TTC549 (cell line): Measurements from ENCODE around the gene VPREB3.

ENCODE experiments used
- FAIRE-seq: peaks from 2 replicates; lab custom pipeline; 2012; peaks lifted over from hg19 to GRCh38; lab: Jason Lieb, UNC

VPREB3 gene

GRCh38 chr22:23782703-23783102 is 28.5 kb upstream of the VPREB3 start:
- FAIRE-seq, result no peak

GRCh38 chr22:23782252-23782651 is 28.0 kb upstream of the VPREB3 start:
- FAIRE-seq, result no peak

DNA sequence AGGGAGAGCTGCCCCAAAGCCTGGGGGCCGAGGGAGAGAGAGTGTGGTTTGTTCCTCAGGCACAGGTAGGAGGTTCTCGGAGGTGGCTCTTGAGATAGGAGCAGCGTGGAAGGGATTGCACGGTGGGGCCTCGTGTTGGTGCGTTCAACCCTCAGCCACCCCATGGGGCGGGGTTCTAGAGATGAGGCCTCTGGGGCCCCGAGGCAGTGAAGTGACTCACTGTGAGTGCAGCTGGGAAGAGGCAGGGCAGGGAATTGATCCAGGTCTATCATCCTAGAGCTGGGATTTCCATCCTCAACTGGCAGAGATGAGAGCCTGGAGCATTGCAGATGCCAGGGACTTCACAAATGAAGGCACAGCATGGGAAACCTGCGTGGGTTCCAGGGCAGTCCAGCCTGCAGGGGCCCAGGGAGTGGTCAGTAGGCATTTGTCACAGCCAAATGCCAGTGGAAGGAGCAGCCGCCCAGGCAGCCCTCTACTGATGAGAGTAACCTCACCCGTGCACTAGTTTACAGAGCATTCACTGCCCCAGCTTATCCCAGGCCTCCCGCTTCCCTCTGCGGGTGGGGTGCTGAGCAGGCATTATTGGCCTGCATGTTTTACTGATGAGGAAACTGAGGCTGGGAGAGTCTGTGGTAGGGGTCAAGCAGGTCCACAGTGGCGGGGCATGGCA is 27.4 kb upstream of the VPREB3 start:
- FAIRE-seq, result no peak

GRCh38 chr22:23781065-23781464 is 26.8 kb upstream of the VPREB3 start:
- FAIRE-seq, result no peak

DNA sequence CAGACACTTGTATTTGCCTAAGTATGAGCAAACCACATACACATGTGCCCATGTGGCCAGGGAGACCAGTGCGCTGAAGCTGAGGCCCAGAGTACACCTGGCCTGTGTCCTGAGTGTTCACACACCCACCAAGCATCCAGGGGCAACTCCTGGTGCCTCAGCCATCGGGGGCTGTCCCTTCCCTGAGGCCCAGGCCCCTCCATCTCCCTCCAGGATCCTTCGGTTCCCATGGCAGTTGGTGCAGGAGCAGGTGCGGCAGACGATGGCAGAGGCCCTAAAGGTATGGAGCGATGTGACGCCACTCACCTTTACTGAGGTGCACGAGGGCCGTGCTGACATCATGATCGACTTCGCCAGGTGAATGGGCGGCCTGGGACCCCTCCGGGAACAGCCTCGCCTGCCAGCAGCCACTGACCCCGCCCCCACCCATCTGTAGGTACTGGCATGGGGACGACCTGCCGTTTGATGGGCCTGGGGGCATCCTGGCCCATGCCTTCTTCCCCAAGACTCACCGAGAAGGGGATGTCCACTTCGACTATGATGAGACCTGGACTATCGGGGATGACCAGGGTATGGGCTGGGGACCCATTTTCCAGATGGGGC is 26.0 kb upstream of the VPREB3 start:
- no peak for FAIRE-seq

GRCh38 chr22:23779731-23780130 is 25.5 kb upstream of the VPREB3 start:
- no peak for FAIRE-seq

DNA sequence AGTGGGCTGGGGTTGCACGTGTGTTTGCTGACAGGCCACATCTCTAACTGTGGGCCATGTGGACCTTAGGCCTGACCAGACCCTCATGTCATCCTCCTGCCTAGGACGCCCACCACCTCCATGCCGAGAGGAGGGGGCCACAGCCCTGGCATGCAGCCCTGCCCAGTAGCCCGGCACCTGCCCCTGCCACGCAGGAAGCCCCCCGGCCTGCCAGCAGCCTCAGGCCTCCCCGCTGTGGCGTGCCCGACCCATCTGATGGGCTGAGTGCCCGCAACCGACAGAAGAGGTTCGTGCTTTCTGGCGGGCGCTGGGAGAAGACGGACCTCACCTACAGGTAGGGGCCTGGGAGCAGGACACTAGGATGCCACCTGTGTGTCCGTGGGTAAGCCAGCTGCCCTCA is 24.9 kb upstream of the VPREB3 start:
- FAIRE-seq, result no peak

- FAIRE-seq, result no peak
These were observed 24.3 kb upstream of the VPREB3 start for GRCh38 chr22:23778577-23778900.

- FAIRE-seq, result no peak
These were observed 23.8 kb upstream of the VPREB3 start for GRCh38 chr22:23777776-23778576.

DNA sequence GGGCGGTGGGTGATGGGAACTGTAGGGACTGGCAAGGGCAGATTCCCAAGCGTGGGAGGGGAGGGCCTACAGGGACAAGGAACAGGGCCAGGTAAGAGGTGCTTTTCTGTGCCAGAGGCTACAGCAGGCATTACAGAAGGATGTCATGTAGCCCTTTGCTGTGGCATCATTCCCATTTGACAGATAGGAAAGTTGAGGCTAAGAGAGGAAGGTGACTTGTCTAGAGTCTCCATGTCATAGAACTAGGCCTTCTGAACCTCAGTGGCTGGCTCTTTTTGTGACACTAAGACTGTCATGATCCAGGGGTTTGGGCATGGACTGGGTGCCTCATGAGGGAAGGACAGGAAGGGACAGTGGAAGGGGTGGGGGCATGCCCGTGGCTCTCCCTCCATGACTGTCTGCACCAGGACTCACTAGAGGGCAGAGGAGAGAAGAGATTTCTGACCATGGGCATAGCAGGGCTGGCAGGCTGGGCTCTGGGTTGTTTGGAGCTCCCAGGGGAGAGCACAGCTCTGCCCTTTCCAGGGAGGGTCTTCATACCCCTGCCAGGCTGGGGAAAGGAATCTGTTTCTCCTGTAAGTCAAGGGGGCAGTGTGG is 21.7 kb upstream of the VPREB3 start:
- no peak for FAIRE-seq

DNA sequence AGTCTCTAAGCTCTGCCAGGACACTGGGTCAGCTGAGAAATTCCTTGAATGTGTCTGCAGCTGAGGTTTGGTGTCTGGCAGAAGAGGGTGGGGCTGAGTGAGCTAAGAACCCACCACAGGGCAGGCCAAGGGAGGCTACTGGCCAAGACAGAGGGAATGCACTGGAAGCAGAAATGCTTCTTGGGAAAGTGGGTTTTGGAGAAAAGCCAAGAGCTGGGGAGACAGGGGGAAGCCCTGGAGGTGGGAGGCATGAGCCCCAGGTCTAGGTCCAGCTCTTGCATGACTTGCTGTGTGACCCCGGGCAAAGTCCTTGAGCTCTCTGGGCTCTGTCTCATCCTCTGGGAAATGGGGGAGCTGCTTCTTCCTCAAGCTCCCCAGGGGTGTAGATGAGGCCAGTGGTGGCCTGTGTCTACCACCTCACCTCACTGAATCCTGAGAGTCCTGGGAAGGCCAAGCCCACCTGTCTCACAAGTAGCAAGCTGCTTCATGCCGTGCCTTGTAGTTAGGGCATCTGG is 20.8 kb upstream of the VPREB3 start:
- FAIRE-seq, result no peak

DNA sequence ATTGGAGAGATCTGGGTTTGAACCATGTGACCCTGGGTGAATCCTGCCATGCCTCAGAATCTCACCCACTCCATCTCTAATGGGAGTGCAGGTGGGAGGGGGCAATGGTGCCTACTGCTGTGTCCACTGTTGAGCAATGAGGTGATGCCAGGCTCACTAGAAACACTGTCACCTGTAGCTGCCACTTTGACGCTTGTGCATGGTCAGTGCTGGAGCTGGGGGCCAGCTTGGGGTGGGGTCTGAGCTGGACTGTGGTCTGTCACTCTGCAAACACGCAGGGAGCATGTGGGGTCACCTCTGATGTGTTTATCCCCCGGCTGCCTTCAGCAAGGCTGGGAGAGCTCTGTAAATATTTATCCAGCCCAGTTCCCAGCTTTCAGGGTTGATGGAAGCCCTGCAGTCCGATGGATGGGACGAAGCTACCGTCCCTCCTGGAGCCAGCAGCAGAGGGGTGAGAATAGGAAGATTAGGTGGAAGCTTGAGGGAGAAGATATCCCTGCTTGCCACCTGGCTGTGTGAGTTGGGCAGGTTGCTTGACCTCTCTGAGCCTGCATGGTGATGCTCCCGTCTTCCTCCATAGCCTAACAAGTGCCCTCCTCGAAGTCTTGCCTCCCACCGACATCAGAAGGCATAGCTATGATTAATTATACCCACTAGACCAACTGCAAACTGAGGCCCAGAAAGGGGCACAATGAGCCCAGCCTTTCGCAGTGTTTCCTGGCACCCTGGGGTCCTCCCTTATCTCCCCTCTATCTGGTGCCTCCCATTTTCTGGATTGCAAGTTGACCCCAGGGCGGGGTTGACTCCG is 20.1 kb upstream of the VPREB3 start:
- no peak for FAIRE-seq

DNA sequence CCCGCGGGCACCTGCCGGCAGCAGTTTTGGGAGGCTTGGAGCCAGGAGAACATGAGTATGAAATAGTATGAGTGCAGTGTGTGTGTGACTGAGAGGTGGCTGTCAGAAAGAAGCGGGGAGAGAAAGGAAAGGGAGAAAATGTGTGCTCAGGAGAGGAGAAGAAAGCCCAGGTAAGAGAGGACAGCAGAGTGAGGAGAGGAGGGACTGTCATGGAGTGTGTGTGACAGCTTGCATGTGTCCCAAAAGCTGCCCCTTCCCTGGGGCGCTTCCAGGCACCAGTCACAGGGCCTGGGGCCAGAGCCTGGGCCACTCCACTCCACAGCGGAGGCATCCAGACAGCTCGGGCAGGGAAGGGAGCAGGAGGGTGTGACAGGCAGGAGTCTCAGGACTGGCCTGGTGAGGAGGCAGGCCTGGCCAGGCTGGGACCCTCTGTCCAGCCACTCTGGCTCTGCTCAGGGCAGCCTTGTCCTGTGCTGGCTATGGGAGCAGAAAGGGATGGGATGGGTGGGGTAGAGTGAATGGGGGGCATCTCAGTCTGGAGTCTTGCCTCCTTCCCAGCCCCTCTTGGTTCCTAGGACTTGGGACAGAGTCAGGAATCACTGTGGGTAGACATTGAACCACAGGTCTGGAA is 19.4 kb upstream of the VPREB3 start:
- FAIRE-seq, result no peak

GRCh38 chr22:23772649-23773473 is 18.6 kb upstream of the VPREB3 start, which contains the start of gene MMP11:
MMP11 (plus strand) TSS chr22:23772849; CDS start chr22:23772871, 22 bp downstream.
- FAIRE-seq, result no peak

GRCh38 chr22:23772315-23772648 is 18.1 kb upstream of the VPREB3 start:
- FAIRE-seq, result no peak

- no peak for FAIRE-seq
These were observed 15.2 kb upstream of the VPREB3 start for GRCh38 chr22:23769321-23769965.

DNA sequence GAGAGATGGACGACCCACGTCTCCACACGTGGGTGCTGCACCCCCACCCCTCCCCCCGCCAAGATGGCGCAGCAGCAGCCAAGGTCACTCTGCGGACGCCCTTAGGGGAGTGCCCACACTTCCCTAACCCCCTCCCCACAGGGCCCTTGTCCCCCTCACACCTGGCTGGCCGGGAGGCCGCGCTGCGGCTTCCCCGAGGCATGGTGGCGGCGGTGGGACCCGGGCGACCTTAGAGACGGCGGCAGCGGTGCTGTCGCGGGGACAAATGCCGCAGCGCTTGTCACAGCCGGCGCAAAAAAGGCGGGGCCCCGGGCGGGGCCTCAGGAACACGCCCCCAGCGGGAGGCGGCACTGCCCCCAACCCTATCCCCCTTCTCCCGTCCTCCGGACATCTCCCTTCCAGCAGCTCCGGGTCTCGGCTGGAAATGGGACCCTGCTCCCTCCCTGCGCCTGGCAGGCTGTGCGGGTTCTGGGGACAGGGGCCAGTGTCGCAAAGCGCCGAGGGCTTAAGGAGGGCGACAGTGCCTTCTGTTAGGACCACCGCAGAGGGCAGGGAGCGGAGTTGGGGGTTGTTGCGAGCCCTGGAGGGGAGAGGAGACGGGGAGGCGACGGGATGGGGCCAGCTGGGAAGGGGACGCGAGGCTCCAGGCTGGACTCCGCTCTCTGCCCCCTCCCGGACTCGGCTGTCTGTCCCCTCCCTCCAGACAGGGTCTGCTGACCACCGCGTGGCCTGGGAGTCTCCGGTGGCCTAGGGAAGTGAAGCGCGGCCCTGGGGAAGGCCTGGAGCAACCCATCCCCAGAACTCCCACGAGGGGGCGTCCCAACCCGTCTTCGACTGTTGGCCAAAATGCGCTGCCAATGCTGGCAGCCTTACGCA is 13.7 kb upstream of the VPREB3 start, which contains the start of gene CHCHD10:
TSS of gene CHCHD10 (minus strand) at position 300 of the 876 bp plus-strand sequence. CDS start at position 202, 98 bp downstream.
- no peak for FAIRE-seq

GRCh38 chr22:23767303-23767672 is 13.1 kb upstream of the VPREB3 start:
- no peak for FAIRE-seq
